Mesenchymal stem cell (in vitro differentiated cells and primary cell): ENCODE results near the gene SCO2.

Experiments used
- DNase-seq: peaks from one replicate; pipeline ENCODE4 v3.0.0-alpha.2; 2013
- H2AFZ ChIP-seq: one replicate; pipeline ENCODE4 v1.6.1; 2013; ENCODE audit warnings: low read depth, mild to moderate bottlenecking, control low read depth, inconsistent platforms, low read length, moderate library complexity
- H2AK5ac ChIP-seq: 2 replicates; pipeline ENCODE4 v1.6.1; 2013; ENCODE audit warnings: low read length, moderate library complexity, mild to moderate bottlenecking, inconsistent platforms; ENCODE audit not compliant: severe bottlenecking
- H2BK120ac ChIP-seq: one replicate; pipeline ENCODE4 v1.6.1; 2013; ENCODE audit warnings: low read depth, mild to moderate bottlenecking, inconsistent platforms, low read length, moderate library complexity
- H2BK12ac ChIP-seq, 2 experiments: one replicate each; pipeline ENCODE4 v1.6.1; 2013; ENCODE audit warnings: inconsistent platforms in 2 of 2, low read length in 2 of 2, mild to moderate bottlenecking in 2 of 2, moderate library complexity in 2 of 2, control low read depth in 1 of 2
- H2BK15ac ChIP-seq: one replicate; pipeline ENCODE4 v1.6.1; 2013; ENCODE audit warnings: mild to moderate bottlenecking, low read depth, inconsistent platforms; ENCODE audit not compliant: poor library complexity, severe bottlenecking
- H2BK5ac ChIP-seq: 2 replicates; pipeline ENCODE4 v1.6.1; 2013; ENCODE audit warnings: low read depth, mild to moderate bottlenecking, low read length, control low read depth, inconsistent platforms; ENCODE audit not compliant: poor library complexity, severe bottlenecking
- H3K14ac ChIP-seq, 2 experiments: one replicate each; pipeline ENCODE4 v1.6.1; 2013; ENCODE audit warnings: inconsistent platforms in 2 of 2, low read length in 2 of 2, control low read depth in 1 of 2, mild to moderate bottlenecking in 1 of 2, moderate library complexity in 1 of 2
- H3K18ac ChIP-seq, 2 experiments: one replicate each; pipeline ENCODE4 v1.6.1; 2013; ENCODE audit warnings: inconsistent platforms in 2 of 2, low read length in 2 of 2, control low read depth in 1 of 2, low read depth in 1 of 2, mild to moderate bottlenecking in 1 of 2
- H3K23ac ChIP-seq, 2 experiments: one replicate each; pipeline ENCODE4 v1.6.1; 2013; ENCODE audit warnings: inconsistent platforms in 2 of 2, low read length in 2 of 2, mild to moderate bottlenecking in 2 of 2, moderate library complexity in 2 of 2, control low read depth in 1 of 2
- H3K27ac ChIP-seq: 2 replicates; pipeline ENCODE4 v1.5.1; 2013; ENCODE audit warnings: mild to moderate bottlenecking, moderate library complexity, low read length, control low read depth, inconsistent platforms; ENCODE audit not compliant: poor library complexity, severe bottlenecking
- H3K27me3 ChIP-seq, 2 experiments: 2 replicates each; pipeline versions ENCODE4 v1.6.1 to v1.7.0; 2013; ENCODE audit warnings: low read length in 2 of 2, mild to moderate bottlenecking in 2 of 2, moderate library complexity in 2 of 2, control low read depth in 1 of 2, inconsistent platforms in 1 of 2; ENCODE audit not compliant: control insufficient read depth in 1 of 2, insufficient read depth in 1 of 2
- H3K36me3 ChIP-seq, 2 experiments: 2 replicates each; pipeline versions ENCODE4 v1.6.1 to v1.7.0; 2013; ENCODE audit warnings: low read length in 2 of 2, control low read depth in 1 of 2, inconsistent platforms in 1 of 2, low read depth in 1 of 2, mild to moderate bottlenecking in 1 of 2; ENCODE audit not compliant: insufficient read depth in 2 of 2, control insufficient read depth in 1 of 2
- H3K4ac ChIP-seq, 2 experiments: one replicate each; pipeline ENCODE4 v1.6.1; 2013; ENCODE audit warnings: inconsistent platforms in 2 of 2, low read length in 2 of 2, mild to moderate bottlenecking in 2 of 2, moderate library complexity in 2 of 2, control low read depth in 1 of 2, low read depth in 1 of 2
- H3K4me1 ChIP-seq: 2 replicates; pipeline ENCODE4 v1.6.1; 2013; ENCODE audit warnings: low read depth, low read length, control low read depth; ENCODE audit not compliant: control insufficient read depth, insufficient read depth
- H3K4me2 ChIP-seq: 2 replicates; pipeline ENCODE4 v1.6.1; 2013; ENCODE audit warnings: low read length, mild to moderate bottlenecking, inconsistent platforms; ENCODE audit not compliant: poor library complexity, severe bottlenecking
- H3K4me3 ChIP-seq, 2 experiments: 2 replicates each; pipeline versions ENCODE4 v1.5.1 to v1.7.0; 2013; ENCODE audit warnings: low read length in 2 of 2, mild to moderate bottlenecking in 2 of 2, control low read depth in 1 of 2, low read depth in 1 of 2; ENCODE audit not compliant: insufficient read depth in 1 of 2
- H3K79me1 ChIP-seq: replicated peaks from 2 replicates; pipeline ENCODE4 v1.6.1; 2013; ENCODE audit warnings: mild to moderate bottlenecking, control low read depth, low read length, inconsistent platforms; ENCODE audit not compliant: poor library complexity, severe bottlenecking
- H3K9ac ChIP-seq: 2 replicates; pipeline ENCODE4 v1.7.0; 2013; ENCODE audit warnings: mild to moderate bottlenecking, low read length, moderate library complexity
- H3K9me3 ChIP-seq: 2 replicates; pipeline ENCODE4 v1.7.0; 2013; ENCODE audit warnings: mild to moderate bottlenecking, low read length; ENCODE audit not compliant: control insufficient read depth
- H4K8ac ChIP-seq: one replicate; pipeline ENCODE4 v1.6.1; 2013; ENCODE audit warnings: inconsistent platforms, mild to moderate bottlenecking, low read length, moderate library complexity
- H4K91ac ChIP-seq: one replicate; pipeline ENCODE4 v1.6.1; 2013; ENCODE audit warnings: mild to moderate bottlenecking, low read length, inconsistent platforms
- WGBS: methylation state at CpG from one replicate; pipeline ENCODE4 v1.1.7; 2013; ENCODE audit warnings: mixed read lengths; 5-methylcytosine and 5-hydroxymethylcytosine counted together

Gene SCO2

DNA sequence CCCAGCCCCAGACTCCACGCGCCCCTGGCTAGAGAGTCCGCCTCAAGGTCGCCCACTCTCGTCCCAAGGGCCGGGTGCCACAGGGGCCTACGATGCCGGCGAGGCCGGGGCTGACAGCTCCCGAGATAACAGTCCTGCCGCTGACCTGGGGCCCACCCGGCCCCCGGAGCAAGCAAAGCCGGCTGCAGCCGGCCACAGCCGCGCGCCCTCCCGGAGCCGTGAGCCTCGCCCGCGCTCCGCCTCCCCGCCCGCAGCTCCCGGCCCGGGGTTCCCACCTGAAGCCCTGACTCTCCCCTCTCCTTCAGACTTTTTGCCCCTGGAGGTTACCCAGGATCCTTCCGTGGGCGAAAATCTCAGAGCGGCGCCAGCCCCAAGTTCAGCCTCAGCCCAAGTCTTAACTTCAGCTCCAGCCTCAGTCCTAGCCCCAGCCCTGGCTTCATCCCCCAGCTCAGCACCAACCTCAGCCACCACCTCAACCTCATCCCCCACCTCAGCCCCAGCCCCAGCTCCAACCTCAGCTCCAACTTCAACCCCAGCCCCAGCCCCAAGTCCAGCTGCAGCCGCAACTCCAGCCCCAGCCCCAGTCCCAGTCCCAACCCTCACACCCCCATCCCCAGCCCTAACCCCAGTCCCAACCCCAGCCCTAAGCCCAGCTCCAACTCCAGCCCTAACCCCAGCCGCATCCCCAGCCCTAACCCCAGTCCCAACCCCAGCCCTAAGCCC lies 22.0 kb upstream of the SCO2 start:
- no peak overlapping the region for H3K18ac ChIP-seq
- H3K4me3 ChIP-seq = no peak overlapping the region
- H3K79me1 ChIP-seq = no peaks in the 10 kb centered on the region

GRCh38 chr22:50546326-50547262 lies 21.2 kb upstream of the SCO2 start:
- H3K4ac ChIP-seq = peak overlapping the region in 1 of 2 experiments; percentile 47
- H4K91ac ChIP-seq = peak overlapping the region; percentile 52
- H3K9me3 ChIP-seq = no peaks in the 10 kb centered on the region
- peak overlapping the region; percentile 48 to 54 for H3K18ac ChIP-seq
- H2AK5ac ChIP-seq = no peak overlapping the region
- no peak overlapping the region for H3K4me2 ChIP-seq
- H3K9ac ChIP-seq = no peak overlapping the region
- 97% methylated on average over 78 of the region's 78 CpGs for WGBS
- H3K27me3 ChIP-seq = peaks cover 5 to 64% of the 10 kb centered on the region in 2 experiments
- no peak overlapping the region for H3K23ac ChIP-seq
- no peak overlapping the region for H2BK5ac ChIP-seq
- H3K4me1 ChIP-seq = peaks cover 10% of the 10 kb centered on the region
- no peak overlapping the region for H3K27ac ChIP-seq
- H2AFZ ChIP-seq = no peak overlapping the region
- no peak overlapping the region for H2BK15ac ChIP-seq
- H3K36me3 ChIP-seq = no peaks in the 10 kb centered on the region
- no peak overlapping the region for H3K14ac ChIP-seq
- no peak overlapping the region for H2BK120ac ChIP-seq
- H4K8ac ChIP-seq = peak overlapping the region; percentile 65
- H3K79me1 ChIP-seq = no peaks in the 10 kb centered on the region
- no peak overlapping the region for H3K4me3 ChIP-seq
- no peak for DNase-seq
- H2BK12ac ChIP-seq = peak overlapping the region; percentile 61 to 67

More for the DNA sequence above, 22.0 kb upstream of the SCO2 start:
- Histone ChIP-seq H3K4ac (no peak overlapping the region), H2BK5ac (no peak overlapping the region), H3K4me1 (peaks cover 10% of the 10 kb centered on the region), H2BK15ac (no peak overlapping the region), H4K8ac (no peak overlapping the region), H3K9ac (no peak overlapping the region), H3K27ac (no peak overlapping the region), H3K36me3 (no peaks in the 10 kb centered on the region), H3K4me2 (no peak overlapping the region), H2AFZ (no peak overlapping the region), H3K27me3 (peaks cover 10 to 64% of the 10 kb centered on the region in 2 experiments), H2BK12ac (no peak overlapping the region), H3K14ac (no peak overlapping the region), H3K9me3 (no peaks in the 10 kb centered on the region), H4K91ac (no peak overlapping the region), H3K23ac (no peak overlapping the region), H2BK120ac (no peak overlapping the region), H2AK5ac (no peak overlapping the region)
- DNase-seq = no peak
- 93% methylated on average over 35 of the region's 35 CpGs for WGBS

DNA sequence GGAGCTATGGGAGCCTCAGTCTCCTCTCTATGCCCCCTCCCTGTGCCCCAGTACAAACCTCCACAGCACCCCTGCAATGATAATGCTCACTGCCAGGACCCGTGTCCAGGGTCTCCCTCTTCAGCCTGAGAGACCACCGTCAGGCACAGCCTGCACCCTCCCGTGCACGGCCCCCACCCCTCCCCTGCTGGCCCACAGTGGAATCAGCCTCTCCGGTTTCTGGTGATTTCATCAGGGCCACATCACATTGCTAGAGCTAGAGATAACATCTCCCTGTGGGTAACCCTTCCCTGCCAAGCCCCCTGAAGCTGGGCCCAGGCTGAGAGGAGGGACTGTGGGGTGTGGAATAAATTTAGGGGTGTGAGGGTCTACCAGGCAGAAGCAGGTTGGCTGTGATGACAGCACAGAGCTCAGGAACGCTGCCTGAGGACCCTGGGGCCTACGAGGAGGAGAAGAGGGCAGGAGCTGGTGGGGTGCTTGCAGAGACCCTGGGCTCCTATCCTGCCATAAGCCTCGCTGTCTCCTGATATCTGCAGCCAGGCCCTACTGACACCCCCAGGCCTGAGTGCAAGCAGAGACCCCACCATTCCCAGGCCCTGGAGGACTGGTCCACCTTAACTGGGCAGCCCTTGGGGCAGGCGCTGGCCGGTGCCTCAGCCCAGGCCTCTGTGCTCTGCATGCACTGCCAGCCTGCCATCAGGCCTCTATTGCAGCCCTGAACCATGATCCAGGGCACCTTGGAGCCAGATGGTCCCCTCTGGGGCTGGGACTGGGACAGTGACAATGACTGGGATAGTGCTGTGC lies 20.3 kb upstream of the SCO2 start, which contains the start of gene KLHDC7B:
Gene KLHDC7B, plus strand, starts transcription at position 378 of the 804 bp plus-strand sequence. Its CDS starts 345 bp downstream, at position 723.
- H4K91ac ChIP-seq = peak within 1 kb of the TSS; percentile 52
- H2BK120ac ChIP-seq = peak within 1 kb of the TSS; percentile 22
- peak within 1 kb of the TSS; percentile 48 to 71 for H3K18ac ChIP-seq
- H3K79me1 ChIP-seq = no peaks in the 10 kb centered on the region
- no peak within 1 kb of the TSS for H3K4me3 ChIP-seq
- peaks cover 0 to 59% of the 10 kb centered on the region in 2 experiments for H3K27me3 ChIP-seq
- H3K27ac ChIP-seq = no peak within 1 kb of the TSS
- no peak within 1 kb of the TSS for H3K23ac ChIP-seq
- H2BK5ac ChIP-seq = no peak within 1 kb of the TSS
- H3K36me3 ChIP-seq = no peaks in the 10 kb centered on the region
- DNase-seq = peak; percentile 55
- peak within 1 kb of the TSS; percentile 61 to 67 for H2BK12ac ChIP-seq
- no peak within 1 kb of the TSS for H3K9ac ChIP-seq
- peak within 1 kb of the TSS; percentile 65 for H4K8ac ChIP-seq
- peak within 1 kb of the TSS in 1 of 2 experiments; percentile 47 for H3K4ac ChIP-seq
- no peak within 1 kb of the TSS for H3K4me2 ChIP-seq
- no peaks in the 10 kb centered on the region for H3K9me3 ChIP-seq
- H3K4me1 ChIP-seq = peaks cover 10% of the 10 kb centered on the region
- 75% methylated on average over 10 of the region's 10 CpGs for WGBS
- H3K14ac ChIP-seq = no peak within 1 kb of the TSS
- H2AFZ ChIP-seq = no peak within 1 kb of the TSS
- no peak within 1 kb of the TSS for H2AK5ac ChIP-seq
- peak within 1 kb of the TSS; percentile 15 for H2BK15ac ChIP-seq
